ENCODE measurements around the gene PLEKHM3. TPM values are rescaled to one million over a fixed set of nuclear protein-coding genes. Genes with fewer than 3 reads are reported as not detected.

The PLEKHM3 gene
- total and polyA plus RNA-seq, 2 donors (not counting 1 experiment from before 2014, with no cell fraction given), result 5.3 to 20.1 TPM

- no peak overlapping the region for H3K27ac ChIP-seq (ENCODE audit: insufficient read depth, low read length)
- no peaks in the 10 kb centered on the region for H3K9me3 ChIP-seq (ENCODE audit: control insufficient read depth, insufficient read depth, low read depth, low read length)
- no peaks in the 10 kb centered on the region for H3K79me2 ChIP-seq (ENCODE audit: control insufficient read depth, insufficient read depth, low read length)
- H4K20me1 ChIP-seq (ENCODE audit: control insufficient read depth, extremely low read depth, insufficient read depth, low read length), result no peaks in the 10 kb centered on the region
- no peak for TF ChIP-seq EZH2 (IDR thresholded peaks at IDR 0.05; ENCODE audit: low read length, missing control alignments)
- TF ChIP-seq CTCF (conservative IDR thresholded peaks at IDR 0.05 in 1 of 2, IDR thresholded peaks at IDR 0.05 in 1 of 2; ENCODE audit: low read depth in 1 of 2, low read length in 2 of 2), result no peak
- H3K27me3 ChIP-seq (ENCODE audit: control insufficient read depth, insufficient read depth, low read length), result no peaks in the 10 kb centered on the region
- no peak overlapping the region for H3K4me2 ChIP-seq (ENCODE audit: extremely low read depth, insufficient read depth, low read length)
- H3K36me3 ChIP-seq (ENCODE audit: control insufficient read depth, insufficient read depth, low read length), result no peaks in the 10 kb centered on the region
- H3K4me3 ChIP-seq (replicated peaks in 1 of 4; ENCODE audit: control extremely low read depth in 1 of 4, insufficient read depth in 1 of 4, low read depth in 3 of 4, low read length in 4 of 4), result no peak overlapping the region
- no peak overlapping the region for H2AFZ ChIP-seq (ENCODE audit: low read length)
- DNase-seq (ENCODE audit: low read depth in 2 of 2), result no peak
- no peaks in the 10 kb centered on the region for H3K4me1 ChIP-seq (ENCODE audit: control insufficient read depth, extremely low read depth, insufficient read depth, low read length)
- no peak overlapping the region for H3K9ac ChIP-seq (ENCODE audit: insufficient read depth, low read length)
Observed at GRCh38 chr2:207919164-207919919, 106.0 kb downstream of the PLEKHM3 start.

- Histone ChIP-seq H3K27me3 (ENCODE audit: control insufficient read depth, insufficient read depth, low read length) (no peaks in the 10 kb centered on the region), H3K9ac (ENCODE audit: insufficient read depth, low read length) (no peak overlapping the region), H4K20me1 (ENCODE audit: control insufficient read depth, extremely low read depth, insufficient read depth, low read length) (no peaks in the 10 kb centered on the region)
Observed at GRCh38 chr2:207914716-207915115, 110.6 kb downstream of the PLEKHM3 start.

More at GRCh38 chr2:207914716-207915115, 110.6 kb downstream of the PLEKHM3 start:
- Histone ChIP-seq H3K79me2 (ENCODE audit: control insufficient read depth, insufficient read depth, low read length) (no peaks in the 10 kb centered on the region), H3K9me3 (ENCODE audit: control insufficient read depth, insufficient read depth, low read depth, low read length) (no peaks in the 10 kb centered on the region), H3K4me2 (ENCODE audit: extremely low read depth, insufficient read depth, low read length) (no peak overlapping the region), H3K4me1 (ENCODE audit: control insufficient read depth, extremely low read depth, insufficient read depth, low read length) (no peaks in the 10 kb centered on the region), H2AFZ (ENCODE audit: low read length) (no peak overlapping the region), H3K36me3 (ENCODE audit: control insufficient read depth, insufficient read depth, low read length) (no peaks in the 10 kb centered on the region), H3K4me3 (replicated peaks in 1 of 4; ENCODE audit: control extremely low read depth in 1 of 4, insufficient read depth in 1 of 4, low read depth in 3 of 4, low read length in 4 of 4) (no peak overlapping the region), H3K27ac (ENCODE audit: insufficient read depth, low read length) (no peak overlapping the region)
- TF ChIP-seq CTCF (conservative IDR thresholded peaks at IDR 0.05 in 1 of 2, IDR thresholded peaks at IDR 0.05 in 1 of 2; ENCODE audit: low read depth in 1 of 2, low read length in 2 of 2), result no peak
- no peak for TF ChIP-seq EZH2 (IDR thresholded peaks at IDR 0.05; ENCODE audit: low read length, missing control alignments)
- DNase-seq (ENCODE audit: low read depth in 2 of 2), result no peak

Measured in fibroblast of lung (primary cell).